ENCODE results near the gene ATG4C. TPM values are rescaled to one million over a fixed set of nuclear protein-coding genes. Genes with fewer than 3 reads are reported as not detected.

Gene ATG4C
- total RNA-seq, 1 donor from 2014 or later = 14.0 TPM

DNA sequence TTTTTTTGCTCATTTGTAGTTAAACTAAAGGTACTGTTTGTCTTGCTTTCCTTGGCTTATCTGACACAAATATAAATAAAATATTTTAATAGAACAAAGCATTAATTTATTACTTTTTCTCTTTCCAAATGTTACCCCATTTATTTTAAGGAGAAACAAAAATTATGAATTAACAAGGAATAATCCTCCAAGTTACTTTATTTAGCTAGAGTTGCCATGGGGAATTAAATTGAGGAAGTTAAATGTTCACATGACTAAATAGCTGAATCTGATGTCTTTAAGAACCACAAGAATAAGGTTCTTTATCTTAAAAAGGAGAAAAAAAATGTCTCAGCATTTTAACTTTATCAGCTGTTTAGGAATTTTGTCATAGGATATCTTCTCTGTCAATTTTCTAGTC, 12.3 kb downstream of the ATG4C start:
- Histone ChIP-seq H3K27me3 (ENCODE audit: low read depth) (no peaks in the 10 kb centered on the region), H3K4me1 (no peaks in the 10 kb centered on the region), H3K9me3 (no peaks in the 10 kb centered on the region), H3K36me3 (no peaks in the 10 kb centered on the region), H3K4me3 (no peak overlapping the region), H3K27ac (no peak overlapping the region)
- intact Hi-C loops (cut with DNase I) = no loop called here
- DNase-seq = no peak
- ATAC-seq = no peak
- TF ChIP-seq, protein P1, sequence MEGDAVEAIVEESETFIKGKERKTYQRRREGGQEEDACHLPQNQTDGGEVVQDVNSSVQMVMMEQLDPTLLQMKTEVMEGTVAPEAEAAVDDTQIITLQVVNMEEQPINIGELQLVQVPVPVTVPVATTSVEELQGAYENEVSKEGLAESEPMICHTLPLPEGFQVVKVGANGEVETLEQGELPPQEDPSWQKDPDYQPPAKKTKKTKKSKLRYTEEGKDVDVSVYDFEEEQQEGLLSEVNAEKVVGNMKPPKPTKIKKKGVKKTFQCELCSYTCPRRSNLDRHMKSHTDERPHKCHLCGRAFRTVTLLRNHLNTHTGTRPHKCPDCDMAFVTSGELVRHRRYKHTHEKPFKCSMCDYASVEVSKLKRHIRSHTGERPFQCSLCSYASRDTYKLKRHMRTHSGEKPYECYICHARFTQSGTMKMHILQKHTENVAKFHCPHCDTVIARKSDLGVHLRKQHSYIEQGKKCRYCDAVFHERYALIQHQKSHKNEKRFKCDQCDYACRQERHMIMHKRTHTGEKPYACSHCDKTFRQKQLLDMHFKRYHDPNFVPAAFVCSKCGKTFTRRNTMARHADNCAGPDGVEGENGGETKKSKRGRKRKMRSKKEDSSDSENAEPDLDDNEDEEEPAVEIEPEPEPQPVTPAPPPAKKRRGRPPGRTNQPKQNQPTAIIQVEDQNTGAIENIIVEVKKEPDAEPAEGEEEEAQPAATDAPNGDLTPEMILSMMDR (IDR thresholded peaks at IDR 0.05) = no peak

GRCh38 chr1:62799688-62800087, 15.8 kb downstream of the ATG4C start:
- no peaks in the 10 kb centered on the region for H3K4me1 ChIP-seq

GRCh38 chr1:62800281-62800680, 16.3 kb downstream of the ATG4C start:
- ATAC-seq = no peak

More at GRCh38 chr1:62799688-62800087, 15.8 kb downstream of the ATG4C start:
- Histone ChIP-seq H3K9me3 (no peaks in the 10 kb centered on the region), H3K27ac (no peak overlapping the region), H3K4me3 (no peak overlapping the region), H3K36me3 (no peaks in the 10 kb centered on the region), H3K27me3 (ENCODE audit: low read depth) (no peaks in the 10 kb centered on the region)
- TF ChIP-seq, protein P1 (IDR thresholded peaks at IDR 0.05) = no peak
- ATAC-seq (no peak), DNase-seq (no peak)
- intact Hi-C loops (cut with DNase I) = no loop called here

DNA sequence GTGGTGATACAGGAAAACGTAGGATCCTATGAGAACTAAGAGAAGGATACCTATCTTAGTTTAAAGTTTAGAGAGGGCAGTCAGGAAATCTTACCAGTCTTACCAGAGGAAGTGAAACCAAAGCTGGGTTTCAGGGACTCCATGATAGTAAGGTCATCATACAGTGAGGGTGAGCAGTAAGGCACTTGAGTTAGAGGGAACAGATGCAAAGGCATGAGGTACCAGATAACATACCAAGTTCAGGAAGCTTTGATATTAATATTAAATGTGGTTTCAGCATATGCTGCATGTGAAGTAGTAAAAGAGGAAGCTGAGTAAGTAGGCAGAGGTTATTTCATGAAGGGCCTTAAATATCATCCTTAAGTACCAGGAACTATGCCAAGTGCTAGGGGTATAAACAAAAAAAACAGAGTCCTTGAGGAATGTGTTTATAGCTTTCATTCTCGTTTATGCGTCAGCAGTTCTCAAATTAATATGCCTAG, 16.9 kb downstream of the ATG4C start:
- H3K27me3 ChIP-seq (ENCODE audit: low read depth) = no peaks in the 10 kb centered on the region
- peak; percentile 61 to 80 for ATAC-seq
- intact Hi-C loops (cut with DNase I) = no loop called here
- H3K4me1 ChIP-seq = no peaks in the 10 kb centered on the region
- H3K27ac ChIP-seq = no peak overlapping the region
- no peak for DNase-seq
- no peaks in the 10 kb centered on the region for H3K36me3 ChIP-seq
- TF ChIP-seq, protein P1 (IDR thresholded peaks at IDR 0.05) = no peak
- H3K4me3 ChIP-seq = no peak overlapping the region
- no peaks in the 10 kb centered on the region for H3K9me3 ChIP-seq

More at GRCh38 chr1:62800281-62800680, 16.3 kb downstream of the ATG4C start:
- Histone ChIP-seq H3K4me3 (no peak overlapping the region), H3K4me1 (no peaks in the 10 kb centered on the region), H3K9me3 (no peaks in the 10 kb centered on the region), H3K27ac (no peak overlapping the region), H3K36me3 (no peaks in the 10 kb centered on the region), H3K27me3 (ENCODE audit: low read depth) (no peaks in the 10 kb centered on the region)
- TF ChIP-seq, protein P1 (IDR thresholded peaks at IDR 0.05) = no peak
- DNase-seq = no peak
- intact Hi-C loops (cut with DNase I) = no loop called here

DNA sequence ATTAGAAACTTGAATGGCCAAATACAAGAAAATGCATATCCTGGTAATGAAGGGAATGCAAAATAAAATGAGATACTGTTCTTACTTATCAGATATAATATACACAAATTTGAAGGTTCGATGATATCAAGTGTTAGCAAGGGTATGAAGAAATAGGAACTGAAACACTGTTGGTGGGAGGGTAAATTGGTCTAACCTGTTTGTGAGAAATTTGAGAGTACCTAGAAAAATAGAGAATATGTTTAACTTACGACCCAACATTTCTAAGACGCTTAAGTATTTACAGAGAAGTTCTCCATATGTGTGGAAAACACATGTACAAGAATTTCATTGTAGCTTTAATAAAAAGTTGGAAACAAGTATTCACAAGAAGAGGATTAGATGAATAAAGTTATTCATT, 25.9 kb downstream of the ATG4C start:
- Histone ChIP-seq H3K27ac (no peak overlapping the region), H3K9me3 (no peaks in the 10 kb centered on the region), H3K36me3 (peaks cover 8% of the 10 kb centered on the region), H3K4me3 (no peak overlapping the region), H3K4me1 (no peaks in the 10 kb centered on the region), H3K27me3 (ENCODE audit: low read depth) (no peaks in the 10 kb centered on the region)
- TF ChIP-seq, protein P1 (IDR thresholded peaks at IDR 0.05) = no peak
- DNase-seq (no peak), ATAC-seq (no peak)
- intact Hi-C loops (cut with DNase I) = no loop called here

All from lower lobe of right lung (tissue), 2 donors.